NCI-H524 (cell line): ENCODE measurements around the gene IGDCC3.
"Not testable (repeated sequence)": the region's sequence is repeated elsewhere in the genome, so short reads cannot be mapped to it uniquely, and the experiment has no call there.

Experiments
- DNase-seq, 2 experiments: peaks; one replicate each; lab custom pipeline; 2025; lab: John Stamatoyannopoulos, UW

Gene IGDCC3

GRCh38 chr15:65370885-65371284, 6.9 kb downstream of the IGDCC3 start:
- no peak for DNase-seq

DNA sequence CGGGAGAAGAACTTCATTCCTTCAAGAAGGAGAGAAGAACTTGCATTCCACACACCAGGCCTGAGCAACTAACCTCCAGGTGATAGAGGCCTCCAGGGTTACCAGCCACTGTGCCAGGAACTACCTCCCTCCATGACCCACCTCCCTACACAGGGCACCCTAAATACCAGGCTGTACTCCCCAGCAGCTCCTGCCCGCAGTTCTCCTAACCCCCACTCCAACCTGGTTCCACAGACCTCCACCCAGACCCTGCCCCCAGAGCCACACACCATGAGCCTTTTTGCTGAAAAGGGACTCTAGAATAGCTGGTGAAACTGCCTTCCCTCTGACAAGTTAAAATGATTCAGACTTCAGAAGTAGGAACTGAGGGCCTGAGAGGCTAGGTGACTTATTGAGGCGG, 8.2 kb downstream of the IGDCC3 start:
- no peak for DNase-seq

- DNase-seq, result no peak
These were observed 8.6 kb downstream of the IGDCC3 start for GRCh38 chr15:65369212-65369547.

- DNase-seq, result peak; percentile 79 to 81
These were observed 9.2 kb downstream of the IGDCC3 start for GRCh38 chr15:65368302-65369211.

- no peak for DNase-seq
These were observed 11.5 kb downstream of the IGDCC3 start for GRCh38 chr15:65366122-65366892.

- DNase-seq, result no peak
These were observed 12.6 kb downstream of the IGDCC3 start for GRCh38 chr15:65365229-65365628.

GRCh38 chr15:65363766-65364165, 14.0 kb downstream of the IGDCC3 start:
- DNase-seq, result no peak

DNA sequence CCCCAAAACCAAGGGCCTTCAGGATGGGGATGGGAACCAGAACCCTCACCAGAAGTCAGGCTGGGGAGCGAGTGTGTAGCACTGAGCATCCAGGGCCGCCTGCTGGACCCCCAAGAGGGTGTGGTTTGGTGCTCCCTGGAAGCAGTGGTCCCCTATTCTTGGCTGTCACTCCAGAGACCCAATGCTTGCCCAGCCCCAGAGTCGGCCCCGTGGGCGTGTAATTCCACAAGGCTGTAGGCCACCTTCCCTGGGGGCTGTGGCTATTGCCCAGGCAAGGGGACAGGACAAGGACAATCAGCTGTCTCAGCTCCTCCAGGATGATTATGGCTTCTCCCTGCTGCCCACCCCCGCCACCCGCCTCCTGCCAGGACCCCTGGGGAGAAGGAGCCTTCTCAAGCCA, 14.5 kb downstream of the IGDCC3 start:
- no peak for DNase-seq

DNA sequence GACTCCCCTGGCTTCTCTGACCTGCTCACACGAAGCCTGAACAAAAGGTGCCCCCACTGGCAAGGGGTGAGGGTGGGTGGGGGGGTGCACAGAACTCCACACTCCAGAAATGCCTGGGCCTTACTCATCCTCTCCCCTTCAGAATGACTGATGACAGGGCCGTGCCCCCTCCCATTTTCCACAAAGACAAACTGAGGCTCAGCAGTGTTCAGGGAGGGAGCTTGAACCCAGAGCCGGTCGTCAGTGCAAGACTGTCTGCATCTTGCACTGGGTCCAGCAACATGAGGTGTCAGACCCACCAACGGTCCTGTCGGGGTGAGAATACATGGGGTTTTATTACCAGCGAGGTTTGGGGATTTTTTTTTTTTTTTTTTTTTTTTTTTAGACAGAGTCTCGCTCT, 15.3 kb downstream of the IGDCC3 start:
- DNase-seq, result no peak

GRCh38 chr15:65361708-65362459, 15.9 kb downstream of the IGDCC3 start:
- DNase-seq, result no peak

- DNase-seq, result no peak
These were observed 17.3 kb downstream of the IGDCC3 start for GRCh38 chr15:65360506-65360905.

DNA sequence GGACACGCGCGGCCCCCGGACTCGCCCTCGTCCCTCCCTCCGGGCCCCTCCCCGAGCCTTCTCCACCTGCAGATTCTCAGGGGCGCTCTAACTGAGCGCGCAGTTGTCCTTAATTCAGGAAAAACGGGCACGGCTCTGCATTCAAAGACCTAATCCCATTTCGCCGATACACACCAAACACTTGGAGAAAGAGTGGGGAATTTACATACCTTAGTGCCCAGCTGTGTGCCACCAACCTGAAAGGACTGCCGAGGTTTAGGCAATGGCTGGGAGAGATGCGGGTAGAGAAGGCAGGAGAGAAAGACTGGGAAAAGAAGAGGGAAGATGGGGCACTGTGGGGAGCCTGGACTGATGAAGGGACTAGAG, 21.8 kb downstream of the IGDCC3 start:
- peak in 1 of 2 experiments; percentile 22 for DNase-seq

DNA sequence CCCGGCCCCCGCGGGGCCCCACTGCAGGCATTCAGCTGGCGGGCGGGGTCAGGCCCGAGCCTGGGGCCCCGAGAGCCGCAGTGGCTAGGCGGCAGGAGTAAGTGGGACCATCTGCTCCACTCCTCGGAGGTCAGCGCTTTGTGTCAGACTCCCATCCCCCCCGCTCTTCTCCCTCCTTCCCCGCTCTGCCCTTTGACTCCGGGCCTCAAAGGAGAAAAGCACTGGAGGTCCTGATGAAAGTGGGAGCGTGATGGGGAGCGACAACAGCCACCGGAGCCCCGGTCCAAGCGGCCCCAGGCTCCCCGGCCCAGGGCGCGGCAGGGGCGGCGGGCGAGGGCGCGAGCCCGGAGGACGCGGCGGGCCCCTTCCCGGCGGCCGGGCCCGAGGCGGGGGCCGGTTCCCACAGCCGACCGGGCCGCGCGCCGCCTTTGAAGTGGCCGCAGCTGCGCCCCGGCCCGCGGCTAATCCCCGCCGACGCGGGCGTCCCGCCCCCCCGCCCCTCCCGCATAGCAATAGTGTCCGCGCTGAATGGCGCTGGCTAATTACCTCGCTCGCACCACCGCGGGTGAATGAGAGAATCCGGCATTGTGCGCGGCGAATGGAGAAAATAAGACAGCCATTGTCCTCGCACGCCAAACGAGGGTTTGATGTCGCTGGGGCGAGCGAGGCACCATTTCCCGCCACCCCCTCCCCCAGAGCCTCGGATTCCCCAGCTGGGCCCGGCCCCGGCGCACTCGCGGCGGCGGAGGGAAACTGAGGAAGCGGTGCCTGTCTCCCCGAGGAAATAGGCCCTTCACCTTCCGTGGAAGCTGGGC, 22.4 kb downstream of the IGDCC3 start:
- DNase-seq, result peak; percentile 56 to 66

GRCh38 chr15:65354835-65355172, 23.0 kb downstream of the IGDCC3 start:
- no peak for DNase-seq

DNA sequence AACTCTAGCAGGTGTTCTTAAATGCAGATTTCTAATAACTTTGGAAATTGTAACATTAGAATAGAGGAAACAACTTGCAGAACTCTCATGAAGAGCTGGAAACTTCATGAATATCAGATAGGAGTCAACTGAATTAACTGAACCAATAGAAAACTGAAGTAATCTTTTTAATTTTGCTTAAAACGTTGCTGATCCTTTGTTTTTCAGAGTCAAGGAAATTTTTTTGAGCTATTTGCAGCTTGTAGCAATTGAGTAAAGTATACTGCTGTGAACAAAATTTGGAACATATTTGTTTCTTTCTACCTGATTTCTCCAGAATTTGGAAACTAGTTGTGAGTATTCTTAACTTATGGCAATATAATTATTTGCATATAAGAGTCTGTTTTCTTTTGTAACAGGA, 25.8 kb downstream of the IGDCC3 start:
- DNase-seq, result not testable (repeated sequence)

DNA sequence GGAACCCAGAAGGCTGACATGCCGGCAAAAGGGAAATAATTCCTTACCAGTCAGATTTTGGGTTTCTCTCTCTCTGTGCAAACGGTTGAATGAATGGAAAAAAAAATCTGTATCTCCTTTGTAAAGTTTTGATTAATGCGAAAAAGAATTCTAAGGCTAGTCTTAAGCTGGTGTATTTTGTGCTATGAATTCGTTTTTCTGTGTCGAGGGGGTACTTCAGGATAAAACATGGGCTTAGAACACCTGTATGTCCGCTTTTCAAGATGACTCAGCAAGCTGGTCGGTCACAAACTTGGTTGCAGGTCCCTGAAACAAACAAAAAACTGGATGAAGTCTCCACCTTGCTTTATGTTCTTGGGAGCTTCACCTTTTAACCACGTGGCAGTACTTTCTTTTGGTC, 28.5 kb downstream of the IGDCC3 start:
- DNase-seq, result no peak

DNA sequence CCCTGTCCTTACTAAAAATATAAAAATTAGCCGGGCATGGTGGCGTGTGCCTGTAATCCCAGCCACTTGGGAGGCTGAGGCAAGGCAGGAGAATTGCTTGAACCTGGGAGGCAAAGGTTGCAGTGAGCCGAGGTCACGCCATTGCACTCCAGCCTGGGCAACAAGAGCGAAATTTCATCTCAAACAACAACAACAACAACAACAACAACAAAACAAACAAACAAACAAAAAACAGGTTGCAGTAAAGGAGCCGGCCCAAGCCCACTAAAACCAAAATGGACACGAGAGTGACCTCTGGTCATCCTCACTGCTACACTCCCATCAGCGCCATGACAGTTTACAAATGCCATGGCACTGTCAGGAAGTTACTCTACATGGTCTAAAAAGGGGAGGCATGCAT, 30.0 kb downstream of the IGDCC3 start:
- not testable (repeated sequence) for DNase-seq

DNA sequence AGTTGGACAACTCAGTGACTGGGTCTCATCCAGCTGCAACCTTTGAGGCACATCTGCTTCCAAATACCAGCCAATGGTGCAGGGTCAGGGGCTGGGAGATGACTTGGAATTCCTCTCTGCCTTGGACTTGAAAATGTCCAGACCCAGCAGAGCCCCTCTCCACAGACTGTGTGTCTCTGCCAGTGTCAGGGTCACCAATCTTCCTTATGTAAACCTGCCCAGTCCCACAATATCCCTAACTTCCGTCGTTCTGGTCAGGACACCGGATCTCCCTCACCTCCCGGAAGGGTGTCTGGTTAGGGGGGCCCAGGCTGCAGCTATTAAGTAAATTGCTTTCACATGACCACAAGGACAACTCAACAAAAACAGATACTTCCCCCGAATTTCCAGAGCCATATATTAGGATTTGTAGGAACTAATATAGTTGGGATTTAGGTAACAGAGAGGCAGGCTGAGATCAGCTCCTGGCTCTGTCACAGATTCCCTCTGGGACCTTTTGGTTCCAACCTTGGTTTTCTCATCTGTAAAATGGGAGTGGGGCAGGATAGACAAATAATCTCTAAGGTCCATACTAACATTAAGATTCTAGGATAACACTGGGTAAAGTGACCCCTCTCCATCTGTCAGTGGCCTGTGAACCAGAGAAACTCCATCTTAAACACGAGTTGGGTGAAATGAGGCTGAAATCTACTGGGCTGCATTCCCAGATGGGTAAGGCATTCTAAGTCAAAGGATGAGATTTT, 30.8 kb downstream of the IGDCC3 start:
- DNase-seq, result no peak

DNA sequence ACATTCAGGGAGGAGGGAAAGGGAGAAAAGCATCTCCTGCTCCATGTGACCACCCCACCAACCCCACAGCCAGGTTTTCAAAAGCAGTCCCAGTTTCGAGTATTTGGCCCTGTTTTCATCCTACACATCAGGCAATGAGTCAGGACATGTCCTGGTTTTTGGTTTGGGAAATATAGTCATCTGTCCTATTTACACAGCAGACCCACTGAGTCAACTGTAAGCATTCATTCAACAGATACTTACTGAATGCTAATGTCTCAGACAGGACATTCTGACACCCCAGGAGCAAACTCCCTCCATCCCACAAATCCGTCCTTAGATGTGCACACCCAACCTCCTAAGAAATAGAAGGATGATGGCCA, 32.9 kb downstream of the IGDCC3 start:
- no peak for DNase-seq

DNA sequence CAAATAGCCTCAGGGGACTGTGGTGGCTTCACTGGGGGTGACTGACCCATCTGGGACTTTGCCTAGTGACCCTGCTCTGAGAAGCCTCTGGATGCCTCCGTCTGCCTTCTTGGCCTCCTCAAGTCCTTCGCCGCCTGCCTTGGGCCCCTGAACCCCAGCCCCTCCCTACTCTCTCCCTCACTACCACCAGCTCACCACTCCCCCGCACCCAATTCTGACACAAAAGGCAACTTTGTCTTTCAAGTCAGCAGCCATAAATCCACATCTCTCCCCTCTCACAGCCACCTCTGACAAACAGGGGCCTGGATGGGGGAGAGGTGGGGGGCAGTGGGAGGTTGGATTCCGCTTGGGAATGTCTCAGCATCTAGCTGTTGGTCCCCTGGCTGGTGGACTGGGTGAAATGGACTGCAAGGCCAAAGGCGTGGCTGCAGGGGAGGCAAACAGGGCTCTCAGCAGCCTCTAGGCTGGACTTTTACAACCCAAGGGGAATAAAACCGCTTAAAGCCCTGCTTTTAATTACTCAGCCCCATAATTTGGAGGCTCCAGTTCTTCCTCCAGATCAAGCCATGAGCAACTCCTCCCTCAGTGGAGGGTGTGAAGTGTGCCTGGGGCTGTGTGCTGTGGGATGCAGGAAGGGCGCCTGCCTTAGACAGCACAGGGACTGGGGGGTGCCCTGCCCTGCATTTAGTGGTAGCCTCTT, 33.4 kb downstream of the IGDCC3 start:
- DNase-seq, result no peak
